Measurements from ENCODE around the gene ATP8B2.

DNA sequence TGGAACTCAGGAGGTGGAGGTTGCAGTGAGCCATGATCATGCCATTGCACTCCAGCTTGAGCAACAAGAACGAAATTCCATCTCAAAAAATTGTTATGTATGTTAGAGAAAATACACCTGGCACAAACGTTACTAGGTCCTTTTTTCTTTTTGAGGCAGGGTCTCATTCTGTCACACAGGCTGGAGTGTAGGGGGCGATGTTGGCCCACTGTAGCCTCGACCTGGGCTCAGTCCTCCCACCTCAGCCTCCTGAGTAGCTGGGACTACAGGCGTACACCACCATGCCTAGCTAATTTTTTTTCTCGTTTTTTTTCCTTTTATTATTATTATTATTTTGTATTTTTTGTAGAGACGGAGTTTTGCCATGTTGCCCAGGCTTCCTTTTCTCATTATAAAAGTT is 48.5 kb upstream of the ATP8B2 start:
- TF ChIP-seq, protein P1, sequence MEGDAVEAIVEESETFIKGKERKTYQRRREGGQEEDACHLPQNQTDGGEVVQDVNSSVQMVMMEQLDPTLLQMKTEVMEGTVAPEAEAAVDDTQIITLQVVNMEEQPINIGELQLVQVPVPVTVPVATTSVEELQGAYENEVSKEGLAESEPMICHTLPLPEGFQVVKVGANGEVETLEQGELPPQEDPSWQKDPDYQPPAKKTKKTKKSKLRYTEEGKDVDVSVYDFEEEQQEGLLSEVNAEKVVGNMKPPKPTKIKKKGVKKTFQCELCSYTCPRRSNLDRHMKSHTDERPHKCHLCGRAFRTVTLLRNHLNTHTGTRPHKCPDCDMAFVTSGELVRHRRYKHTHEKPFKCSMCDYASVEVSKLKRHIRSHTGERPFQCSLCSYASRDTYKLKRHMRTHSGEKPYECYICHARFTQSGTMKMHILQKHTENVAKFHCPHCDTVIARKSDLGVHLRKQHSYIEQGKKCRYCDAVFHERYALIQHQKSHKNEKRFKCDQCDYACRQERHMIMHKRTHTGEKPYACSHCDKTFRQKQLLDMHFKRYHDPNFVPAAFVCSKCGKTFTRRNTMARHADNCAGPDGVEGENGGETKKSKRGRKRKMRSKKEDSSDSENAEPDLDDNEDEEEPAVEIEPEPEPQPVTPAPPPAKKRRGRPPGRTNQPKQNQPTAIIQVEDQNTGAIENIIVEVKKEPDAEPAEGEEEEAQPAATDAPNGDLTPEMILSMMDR (IDR thresholded peaks at IDR 0.05): peak in 7 of 12 donors; percentile 8 to 26 (median 11)
- TF ChIP-seq POLR2A (IDR thresholded peaks at IDR 0.05): no peak
